Measurements from ENCODE around the gene VPS37D. TPM values are rescaled to one million over a fixed set of nuclear protein-coding genes. Genes with fewer than 3 reads are reported as not detected.

Gene VPS37D
- total RNA-seq, 1 donor from 2014 or later = 14.5 TPM

Small RNA genes lying within 50 kb of the gene (small RNA-seq; reads per million reads assigned to genes)
- gene MIR4284 (ENCODE audit: low replicate concordance) = not detected

Other genes with a start within 250 kb of the VPS37D start
- gene FZD9, start 234.1 kb upstream of the VPS37D start, total RNA-seq = 3.0 TPM
- gene BAZ1B, start 145.5 kb upstream of the VPS37D start, total RNA-seq = 51.4 TPM
- 7.4 TPM for gene BCL7B, start 110.1 kb upstream of the VPS37D start, total RNA-seq
- gene TBL2, start 89.3 kb upstream of the VPS37D start, total RNA-seq = 33.9 TPM
- not detected for gene MLXIPL, start 43.3 kb upstream of the VPS37D start, total RNA-seq
- 2.2 TPM for gene DNAJC30, start 15.6 kb downstream of the VPS37D start, total RNA-seq
- gene BUD23, start 15.8 kb downstream of the VPS37D start, total RNA-seq = 20.9 TPM
- 64.4 TPM for gene STX1A, start 51.8 kb downstream of the VPS37D start, total RNA-seq
- 5.7 TPM for gene ABHD11, start 71.0 kb downstream of the VPS37D start, total RNA-seq
- gene CLDN3, start 102.4 kb downstream of the VPS37D start, total RNA-seq = not detected
- 0.25 TPM for gene CLDN4, start 163.2 kb downstream of the VPS37D start, total RNA-seq
- gene METTL27, start 174.7 kb downstream of the VPS37D start, total RNA-seq = 0.49 TPM
- not detected for gene TMEM270, start 193.3 kb downstream of the VPS37D start, total RNA-seq

Data from temporal lobe (tissue), 2 donors.